MM.1S (cell line): ENCODE data around the gene ARID3B.

Experiments used
- CTCF ChIP-seq: fragments of 300-600 bp; sonication (generic); IDR thresholded peaks from 2 replicates; pipeline ENCODE4 v1.5.1; 2016; ENCODE audit warnings: antibody characterized with exemption, low read length, mixed read lengths
- EZH2 ChIP-seq: fragments of 300-600 bp; sonication (generic); optimal IDR thresholded peaks from 2 replicates; pipeline ENCODE3; 2017; ENCODE audit warnings: low read depth, mild to moderate bottlenecking, antibody characterized with exemption, low read length, mixed read lengths
- EZH2phosphoT487 ChIP-seq: fragments of 300-600 bp; sonication (generic); IDR thresholded peaks from 2 replicates; pipeline ENCODE4 v1.6.1; 2018; ENCODE audit warnings: antibody characterized with exemption, low read length

GRCh38 chr15:74531144-74531811 is 9.7 kb upstream of the ARID3B start:
- TF ChIP-seq EZH2 = no peak
- TF ChIP-seq CTCF = no peak
- TF ChIP-seq EZH2phosphoT487 = no peak
